Measurements from ENCODE around the gene GGT5.
"Not testable (repeated sequence)": the region's sequence is repeated elsewhere in the genome, so short reads cannot be mapped to it uniquely, and the experiment has no call there.

The GGT5 gene

GRCh38 chr22:24205438-24206195, 39.3 kb downstream of the GGT5 start:
- Histone ChIP-seq H2AFZ (ENCODE audit: low read depth, low read length) (no peak overlapping the region), H3K4me2 (ENCODE audit: low read length) (no peak overlapping the region), H3K4me3 (ENCODE audit: low read length) (no peak overlapping the region), H3K27ac (ENCODE audit: low read length) (no peak overlapping the region), H3K36me3 (replicated peaks; ENCODE audit: low read depth, low read length) (no peaks in the 10 kb centered on the region), H3K9ac (ENCODE audit: low read length) (no peak overlapping the region), H3K4me1 (ENCODE audit: low read length) (no peaks in the 10 kb centered on the region), H3K79me2 (ENCODE audit: low read length) (no peaks in the 10 kb centered on the region), H4K20me1 (ENCODE audit: insufficient read depth, low read length) (no peaks in the 10 kb centered on the region), H3K27me3 (ENCODE audit: low read depth, low read length) (peaks cover 5% of the 10 kb centered on the region; the same call in 1 of the 2 replicates), H3K9me3 (ENCODE audit: insufficient read depth, low read length) (0 out of 2 replicates have a peak, but pooled peaks cover 4% of the 10 kb centered on the region)
- TF ChIP-seq EZH2phosphoT487 (IDR thresholded peaks at IDR 0.05; ENCODE audit: low read depth) (no peak), CTCF (IDR thresholded peaks at IDR 0.05; ENCODE audit: low read depth, low read length) (no peak)

- not testable (repeated sequence) for H3K27ac ChIP-seq (ENCODE audit: low read length); H3K9ac ChIP-seq (ENCODE audit: low read length); H3K4me1 ChIP-seq (ENCODE audit: low read length); H3K27me3 ChIP-seq (ENCODE audit: low read depth, low read length); H3K9me3 ChIP-seq (ENCODE audit: insufficient read depth, low read length); H4K20me1 ChIP-seq (ENCODE audit: insufficient read depth, low read length); H3K4me2 ChIP-seq (ENCODE audit: low read length); H3K36me3 ChIP-seq (replicated peaks; ENCODE audit: low read depth, low read length); H3K79me2 ChIP-seq (ENCODE audit: low read length); H3K4me3 ChIP-seq (ENCODE audit: low read length); H2AFZ ChIP-seq (ENCODE audit: low read depth, low read length)
These were observed 41.0 kb downstream of the GGT5 start for GRCh38 chr22:24203856-24204255.

- Histone ChIP-seq H3K27me3 (ENCODE audit: low read depth, low read length) (peaks cover 10% of the 10 kb centered on the region; the same call in 1 of the 2 replicates), H3K4me3 (ENCODE audit: low read length) (no peak overlapping the region), H3K36me3 (replicated peaks; ENCODE audit: low read depth, low read length) (no peaks in the 10 kb centered on the region), H3K9me3 (ENCODE audit: insufficient read depth, low read length) (0 out of 2 replicates have a peak, but pooled peaks cover 4% of the 10 kb centered on the region), H2AFZ (ENCODE audit: low read depth, low read length) (no peak overlapping the region), H3K27ac (ENCODE audit: low read length) (no peak overlapping the region), H3K4me1 (ENCODE audit: low read length) (peaks cover 10% of the 10 kb centered on the region), H3K79me2 (ENCODE audit: low read length) (no peaks in the 10 kb centered on the region), H4K20me1 (ENCODE audit: insufficient read depth, low read length) (no peaks in the 10 kb centered on the region), H3K4me2 (ENCODE audit: low read length) (no peak overlapping the region), H3K9ac (ENCODE audit: low read length) (no peak overlapping the region)
- no peak for TF ChIP-seq EZH2phosphoT487 (IDR thresholded peaks at IDR 0.05; ENCODE audit: low read depth)
- no peak for TF ChIP-seq CTCF (IDR thresholded peaks at IDR 0.05; ENCODE audit: low read depth, low read length)
These were observed 42.9 kb downstream of the GGT5 start for GRCh38 chr22:24201681-24202614.

GRCh38 chr22:24200619-24201212, 44.2 kb downstream of the GGT5 start:
- H3K36me3 ChIP-seq (replicated peaks; ENCODE audit: low read depth, low read length): no peaks in the 10 kb centered on the region
- peaks cover 10% of the 10 kb centered on the region; the same call in 1 of the 2 replicates for H3K27me3 ChIP-seq (ENCODE audit: low read depth, low read length)
- H3K9me3 ChIP-seq (ENCODE audit: insufficient read depth, low read length): 0 out of 2 replicates have a peak, but pooled peaks cover 4% of the 10 kb centered on the region
- H3K4me3 ChIP-seq (ENCODE audit: low read length): no peak overlapping the region
- no peak for TF ChIP-seq EZH2phosphoT487 (IDR thresholded peaks at IDR 0.05; ENCODE audit: low read depth)
- no peak for TF ChIP-seq CTCF (IDR thresholded peaks at IDR 0.05; ENCODE audit: low read depth, low read length)
- H3K4me2 ChIP-seq (ENCODE audit: low read length): no peak overlapping the region
- H2AFZ ChIP-seq (ENCODE audit: low read depth, low read length): no peak overlapping the region
- H3K4me1 ChIP-seq (ENCODE audit: low read length): peaks cover 10% of the 10 kb centered on the region
- no peak overlapping the region for H3K9ac ChIP-seq (ENCODE audit: low read length)
- no peaks in the 10 kb centered on the region for H3K79me2 ChIP-seq (ENCODE audit: low read length)
- H3K27ac ChIP-seq (ENCODE audit: low read length): no peak overlapping the region
- H4K20me1 ChIP-seq (ENCODE audit: insufficient read depth, low read length): no peaks in the 10 kb centered on the region

All from OCI-LY3 (cell line).